Lower leg skin (tissue), 4 donors: Measurements from ENCODE around the gene CNOT10. TPM values are rescaled to one million over a fixed set of nuclear protein-coding genes. Genes with fewer than 3 reads are reported as not detected.
"Not testable (repeated sequence)": the region's sequence is repeated elsewhere in the genome, so short reads cannot be mapped to it uniquely, and the experiment has no call there.

Experiments
- DNase-seq, 2 donors: peaks; one replicate each; pipeline ENCODE4 v3.0.0-alpha.2; 2019; ENCODE audit warnings: low spot score in 2 of 2
- H3K4me3 ChIP-seq: fragments of 200-600 bp; sonication (generic); 2 replicates; pipeline ENCODE4 v1.5.1; 2017; ENCODE audit warnings: mild to moderate bottlenecking, low read depth; ENCODE audit not compliant: poor library complexity, severe bottlenecking
- CTCF ChIP-seq, 3 donors: fragments of 450-650 bp; IDR thresholded peaks; one replicate each; pipeline ENCODE4 v1.5.1; 2016; ENCODE audit warnings: antibody characterized with exemption in 3 of 3, mild to moderate bottlenecking in 3 of 3, moderate library complexity in 2 of 3
- POLR2A ChIP-seq, 2 donors: fragments of 450-650 bp; IDR thresholded peaks; one replicate each; pipeline ENCODE4 v1.6.1; 2016 to 2017; ENCODE audit warnings: antibody characterized with exemption in 2 of 2, mild to moderate bottlenecking in 1 of 2, moderate library complexity in 1 of 2
- WGBS, 2 donors: methylation state at CpG; one replicate each; pipeline ENCODE4 v1.1.5; 2018; 5-methylcytosine and 5-hydroxymethylcytosine counted together
- intact Hi-C: fragments of 100-400 bp; cut with DNase I; formaldehyde crosslinking; loops from one replicate; pipeline ENCODE4 v1.15.0; 2023; ENCODE audit warnings: low total_unique reads
- total RNA-seq, 4 donors: library from RNA; depleted of rRNA; stranded (reverse); fragments of >200 nt; gene quantifications; one replicate each; pipeline ENCODE4 v1.1.0, GENCODE V29; 2016

The CNOT10 gene
- total RNA-seq, 4 donors from 2014 or later: 22.2 to 28.2 (median 24.0) TPM

GRCh38 chr3:32667072-32667582 lies 17.9 kb upstream of the CNOT10 start:
- H3K4me3 ChIP-seq: no peak overlapping the region
- intact Hi-C loops: no loop called here
- 83% methylated on average over 3 of the region's 3 CpGs for WGBS, 2 donors
- no peak for DNase-seq
- TF ChIP-seq POLR2A (IDR thresholded peaks at IDR 0.05) (no peak), CTCF (IDR thresholded peaks at IDR 0.05) (no peak)

GRCh38 chr3:32669226-32669625 lies 15.8 kb upstream of the CNOT10 start:
- H3K4me3 ChIP-seq, intact Hi-C loops, DNase-seq: not testable (repeated sequence)
- WGBS, 2 donors: 93 to 94% methylated on average over 6 of the region's 6 CpGs

- WGBS, 2 donors: 77 to 78% methylated on average over 3 of the region's 3 CpGs
- DNase-seq, H3K4me3 ChIP-seq: not testable (repeated sequence)
- intact Hi-C loops: loop anchor here (5.0 kb wide), 1 partner anchor 301 kb away; no protein-coding TSS in a partner anchor
These were observed 11.3 kb upstream of the CNOT10 start for GRCh38 chr3:32673730-32674129.

- intact Hi-C loops: no loop called here
- WGBS, 2 donors: 86 to 87% methylated on average over 2 of the region's 2 CpGs
These were observed 9.8 kb upstream of the CNOT10 start for GRCh38 chr3:32675164-32675563.

GRCh38 chr3:32675650-32676049 lies 9.3 kb upstream of the CNOT10 start:
- intact Hi-C loops: no loop called here
- DNase-seq: no peak
- 81 to 87% methylated on average over 1 of the region's 1 CpG for WGBS, 2 donors
- no peak overlapping the region for H3K4me3 ChIP-seq
- no peak for TF ChIP-seq POLR2A (IDR thresholded peaks at IDR 0.05)
- no peak for TF ChIP-seq CTCF (IDR thresholded peaks at IDR 0.05)

More at GRCh38 chr3:32675164-32675563, 9.8 kb upstream of the CNOT10 start:
- no peak overlapping the region for H3K4me3 ChIP-seq
- no peak for TF ChIP-seq POLR2A (IDR thresholded peaks at IDR 0.05)
- TF ChIP-seq CTCF (IDR thresholded peaks at IDR 0.05): no peak
- DNase-seq: no peak

- intact Hi-C loops: no loop called here
- H3K4me3 ChIP-seq: no peak overlapping the region
- TF ChIP-seq POLR2A (IDR thresholded peaks at IDR 0.05): no peak
- no peak for TF ChIP-seq CTCF (IDR thresholded peaks at IDR 0.05)
- no peak for DNase-seq
- WGBS, 2 donors: 87 to 94% methylated on average over 4 of the region's 4 CpGs
These were observed 3.2 kb upstream of the CNOT10 start for GRCh38 chr3:32681811-32682210.
